Measurements from ENCODE around the gene CCDC12. TPM values are rescaled to one million over a fixed set of nuclear protein-coding genes. Genes with fewer than 3 reads are reported as not detected.

Gene CCDC12
- total and polyA plus RNA-seq, 9 of the 15 experiments (the other 6 are each of a cell fraction or from before 2014, with no cell fraction given), result 8.9 to 201 (median 86.9) TPM

DNA sequence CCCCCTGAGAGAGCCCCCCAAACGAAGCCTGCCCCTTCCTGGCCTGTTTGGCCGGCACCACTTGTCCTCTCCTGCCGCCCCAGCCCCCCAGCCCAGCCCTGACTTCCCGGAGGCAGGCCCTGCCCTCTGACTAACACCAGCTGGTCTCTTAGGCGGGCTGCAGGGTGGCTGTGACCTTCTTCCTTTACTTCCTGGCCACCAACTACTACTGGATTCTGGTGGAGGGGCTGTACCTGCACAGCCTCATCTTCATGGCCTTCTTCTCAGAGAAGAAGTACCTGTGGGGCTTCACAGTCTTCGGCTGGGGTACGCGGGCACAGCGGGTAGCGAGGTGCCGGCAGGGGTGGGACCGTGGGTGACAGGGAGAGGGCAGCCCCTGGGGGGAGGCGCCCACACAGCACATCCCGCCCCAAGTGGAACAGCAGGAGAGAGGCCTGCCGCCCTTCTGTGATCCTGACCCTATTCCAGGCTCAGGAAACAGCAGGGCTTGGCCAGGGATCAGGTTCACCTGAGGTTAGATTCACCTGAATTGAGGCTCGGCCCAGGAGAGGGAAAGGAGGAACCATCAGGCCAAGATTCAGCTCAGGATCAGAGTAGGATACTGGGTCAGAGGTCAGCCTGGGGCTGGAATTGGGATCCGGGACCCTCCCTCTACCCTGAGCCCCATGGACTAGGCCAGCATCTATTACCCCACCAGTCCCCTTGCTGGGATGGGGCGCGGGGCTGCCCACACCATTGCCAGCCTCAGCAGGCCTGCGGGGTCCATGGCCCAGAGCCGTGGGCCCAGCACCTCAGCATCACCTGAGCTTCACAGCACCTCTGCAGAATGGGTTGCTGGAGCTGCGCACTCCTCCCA, 77.2 kb downstream of the CCDC12 start:
- TF ChIP-seq CC2D1A (IDR thresholded peaks at IDR 0.05) (no peak), HNRNPUL1 (IDR thresholded peaks at IDR 0.05; ENCODE audit: low read length) (no peak), GABPB2 (CRISPR knock-in tag; conservative IDR thresholded peaks at IDR 0.05) (no peak), PHF20 (IDR thresholded peaks at IDR 0.05; ENCODE audit: partially characterized antibody) (no peak), HNRNPLL (IDR thresholded peaks at IDR 0.05; ENCODE audit: low read depth, low read length, poor library complexity, severe bottlenecking) (no peak), RCOR1 (IDR thresholded peaks at IDR 0.05; ENCODE audit: borderline replicate concordance in 1 of 2, low read depth in 2 of 2, low read length in 2 of 2) (no peak), BCL6 (CRISPR knock-in tag; IDR thresholded peaks at IDR 0.05) (no peak), ARNT (IDR thresholded peaks at IDR 0.05) (no peak), CBX1 (IDR thresholded peaks at IDR 0.05; ENCODE audit: low read depth) (no peak), LEF1 (IDR thresholded peaks at IDR 0.05) (no peak), ADNP (tag; IDR thresholded peaks at IDR 0.05) (no peak), NCOA1 (IDR thresholded peaks at IDR 0.05; ENCODE audit: low read depth) (no peak), FOXA1 (IDR thresholded peaks at IDR 0.05; ENCODE audit: borderline replicate concordance) (no peak)
- TF ChIP-seq, protein P1, sequence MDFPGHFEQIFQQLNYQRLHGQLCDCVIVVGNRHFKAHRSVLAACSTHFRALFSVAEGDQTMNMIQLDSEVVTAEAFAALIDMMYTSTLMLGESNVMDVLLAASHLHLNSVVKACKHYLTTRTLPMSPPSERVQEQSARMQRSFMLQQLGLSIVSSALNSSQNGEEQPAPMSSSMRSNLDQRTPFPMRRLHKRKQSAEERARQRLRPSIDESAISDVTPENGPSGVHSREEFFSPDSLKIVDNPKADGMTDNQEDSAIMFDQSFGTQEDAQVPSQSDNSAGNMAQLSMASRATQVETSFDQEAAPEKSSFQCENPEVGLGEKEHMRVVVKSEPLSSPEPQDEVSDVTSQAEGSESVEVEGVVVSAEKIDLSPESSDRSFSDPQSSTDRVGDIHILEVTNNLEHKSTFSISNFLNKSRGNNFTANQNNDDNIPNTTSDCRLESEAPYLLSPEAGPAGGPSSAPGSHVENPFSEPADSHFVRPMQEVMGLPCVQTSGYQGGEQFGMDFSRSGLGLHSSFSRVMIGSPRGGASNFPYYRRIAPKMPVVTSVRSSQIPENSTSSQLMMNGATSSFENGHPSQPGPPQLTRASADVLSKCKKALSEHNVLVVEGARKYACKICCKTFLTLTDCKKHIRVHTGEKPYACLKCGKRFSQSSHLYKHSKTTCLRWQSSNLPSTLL (IDR thresholded peaks at IDR 0.05), result no peak
- TF ChIP-seq, protein P2, sequence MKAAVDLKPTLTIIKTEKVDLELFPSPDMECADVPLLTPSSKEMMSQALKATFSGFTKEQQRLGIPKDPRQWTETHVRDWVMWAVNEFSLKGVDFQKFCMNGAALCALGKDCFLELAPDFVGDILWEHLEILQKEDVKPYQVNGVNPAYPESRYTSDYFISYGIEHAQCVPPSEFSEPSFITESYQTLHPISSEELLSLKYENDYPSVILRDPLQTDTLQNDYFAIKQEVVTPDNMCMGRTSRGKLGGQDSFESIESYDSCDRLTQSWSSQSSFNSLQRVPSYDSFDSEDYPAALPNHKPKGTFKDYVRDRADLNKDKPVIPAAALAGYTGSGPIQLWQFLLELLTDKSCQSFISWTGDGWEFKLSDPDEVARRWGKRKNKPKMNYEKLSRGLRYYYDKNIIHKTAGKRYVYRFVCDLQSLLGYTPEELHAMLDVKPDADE (conservative IDR thresholded peaks at IDR 0.05; ENCODE audit: control insufficient read depth, low read depth, low read length), result no peak
- TF ChIP-seq, protein P3, sequence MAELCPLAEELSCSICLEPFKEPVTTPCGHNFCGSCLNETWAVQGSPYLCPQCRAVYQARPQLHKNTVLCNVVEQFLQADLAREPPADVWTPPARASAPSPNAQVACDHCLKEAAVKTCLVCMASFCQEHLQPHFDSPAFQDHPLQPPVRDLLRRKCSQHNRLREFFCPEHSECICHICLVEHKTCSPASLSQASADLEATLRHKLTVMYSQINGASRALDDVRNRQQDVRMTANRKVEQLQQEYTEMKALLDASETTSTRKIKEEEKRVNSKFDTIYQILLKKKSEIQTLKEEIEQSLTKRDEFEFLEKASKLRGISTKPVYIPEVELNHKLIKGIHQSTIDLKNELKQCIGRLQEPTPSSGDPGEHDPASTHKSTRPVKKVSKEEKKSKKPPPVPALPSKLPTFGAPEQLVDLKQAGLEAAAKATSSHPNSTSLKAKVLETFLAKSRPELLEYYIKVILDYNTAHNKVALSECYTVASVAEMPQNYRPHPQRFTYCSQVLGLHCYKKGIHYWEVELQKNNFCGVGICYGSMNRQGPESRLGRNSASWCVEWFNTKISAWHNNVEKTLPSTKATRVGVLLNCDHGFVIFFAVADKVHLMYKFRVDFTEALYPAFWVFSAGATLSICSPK (IDR thresholded peaks at IDR 0.05; ENCODE audit: borderline replicate concordance), result no peak
- TF ChIP-seq, protein P4, sequence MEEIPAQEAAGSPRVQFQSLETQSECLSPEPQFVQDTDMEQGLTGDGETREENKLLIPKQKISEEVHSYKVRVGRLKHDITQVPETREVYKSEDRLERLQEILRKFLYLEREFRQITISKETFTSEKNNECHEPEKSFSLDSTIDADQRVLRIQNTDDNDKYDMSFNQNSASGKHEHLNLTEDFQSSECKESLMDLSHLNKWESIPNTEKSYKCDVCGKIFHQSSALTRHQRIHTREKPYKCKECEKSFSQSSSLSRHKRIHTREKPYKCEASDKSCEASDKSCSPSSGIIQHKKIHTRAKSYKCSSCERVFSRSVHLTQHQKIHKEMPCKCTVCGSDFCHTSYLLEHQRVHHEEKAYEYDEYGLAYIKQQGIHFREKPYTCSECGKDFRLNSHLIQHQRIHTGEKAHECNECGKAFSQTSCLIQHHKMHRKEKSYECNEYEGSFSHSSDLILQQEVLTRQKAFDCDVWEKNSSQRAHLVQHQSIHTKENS (CRISPR knock-in tag; IDR thresholded peaks at IDR 0.05), result no peak
- in situ Hi-C loops (cut with MboI), result loop anchor here (5.0 kb wide), 1 partner anchor 182 kb away; the partner anchor contains the start of gene PRSS50
- peaks cover 5 to 47% of the 10 kb centered on the region in 2 experiments; a peak in 2 of 5 replicates for H3K27me3 ChIP-seq (ENCODE audit: control insufficient read depth in 2 of 2, insufficient read depth in 2 of 2, low read length in 2 of 2)

More for the DNA sequence above, 77.2 kb downstream of the CCDC12 start:
- Histone ChIP-seq H2AFZ (ENCODE audit: low read depth, low read length) (no peak overlapping the region), H3K36me3 (ENCODE audit: control insufficient read depth, insufficient read depth, low read length) (no peaks in the 10 kb centered on the region), H3K4me1 (replicated peaks in 1 of 2; ENCODE audit: control insufficient read depth in 2 of 2, insufficient read depth in 2 of 2, low read length in 2 of 2) (peaks cover 0 to 47% of the 10 kb centered on the region in 2 experiments; a peak in 3 of 5 replicates), H3K4me3 (no peak overlapping the region), H3K9me3 (replicated peaks; ENCODE audit: control insufficient read depth, insufficient read depth, low read depth, low read length) (no peaks in the 10 kb centered on the region), H4K20me1 (replicated peaks; ENCODE audit: control insufficient read depth, insufficient read depth, low read length) (peaks cover 20% of the 10 kb centered on the region), H3K9ac (ENCODE audit: insufficient read depth in 1 of 2, low read depth in 2 of 2, low read length in 2 of 2) (no peak overlapping the region), H3K9me1 (ENCODE audit: control insufficient read depth, insufficient read depth, low read length) (no peaks in the 10 kb centered on the region), H3K79me2 (ENCODE audit: control insufficient read depth, insufficient read depth, low read length) (no peaks in the 10 kb centered on the region), H3K4me2 (ENCODE audit: insufficient read depth, low read length) (no peak overlapping the region), H3K27ac (ENCODE audit: extremely low read depth, low read depth, low read length) (no peak overlapping the region)
- intact Hi-C loops (cut with micrococcal nuclease), result loop anchor here (5.0 kb wide), 1 partner anchor 52 kb away; no protein-coding TSS in a partner anchor
- WGBS (ENCODE audit: insufficient coverage, low coverage, missing lambda C conversion rate), result 20% methylated on average over 22 of the region's 22 CpGs
- no TSS peak for BruUV-seq (replicated peaks)
- no peak for DNase-seq (ENCODE audit: extremely low read depth in 1 of 4, low spot score in 3 of 4)
- ChIA-PET CTCF (ENCODE audit: low intra/inter-chr PET ratio) (no interaction called here), POLR2A (interaction anchor here (0.7 kb wide), 1 partner anchor 133 kb away, joined by 3 read pairs; no protein-coding TSS in a partner anchor)
- FAIRE-seq, result no peak
- no peak for ATAC-seq
